Measurements from ENCODE around the gene RUNDC1.
"Not testable (repeated sequence)": the region's sequence is repeated elsewhere in the genome, so short reads cannot be mapped to it uniquely, and the experiment has no call there.

RUNDC1 gene

DNA sequence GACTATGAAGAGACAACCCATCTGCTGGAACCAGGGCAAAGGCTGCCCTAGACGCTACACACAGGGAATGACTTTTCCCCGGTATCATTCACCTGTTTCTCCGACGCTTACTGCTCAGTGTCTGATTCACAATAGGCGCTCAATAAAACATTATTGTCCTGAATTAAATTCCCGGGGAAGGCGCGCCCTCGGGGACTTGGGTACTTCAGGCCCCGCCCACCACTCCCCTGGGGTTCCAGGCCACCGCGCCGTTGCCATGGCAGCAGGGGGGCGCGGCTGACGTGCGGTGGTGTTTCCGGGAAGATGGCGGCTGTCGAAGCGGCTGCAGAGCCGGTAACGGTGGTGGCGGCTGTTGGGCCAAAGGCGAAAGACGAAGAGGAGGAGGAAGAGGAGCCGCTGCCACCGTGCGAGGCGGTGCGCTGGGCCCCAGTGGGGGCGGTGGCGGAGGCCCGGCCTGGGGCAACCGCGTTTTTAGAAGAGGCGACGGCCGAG is at the start of gene RUNDC1:
RUNDC1 (plus strand) TSS at position 292 of the 492 bp plus-strand sequence; CDS start at position 304, 12 bp downstream.
- peak; percentile 81 for DNase-seq

DNA sequence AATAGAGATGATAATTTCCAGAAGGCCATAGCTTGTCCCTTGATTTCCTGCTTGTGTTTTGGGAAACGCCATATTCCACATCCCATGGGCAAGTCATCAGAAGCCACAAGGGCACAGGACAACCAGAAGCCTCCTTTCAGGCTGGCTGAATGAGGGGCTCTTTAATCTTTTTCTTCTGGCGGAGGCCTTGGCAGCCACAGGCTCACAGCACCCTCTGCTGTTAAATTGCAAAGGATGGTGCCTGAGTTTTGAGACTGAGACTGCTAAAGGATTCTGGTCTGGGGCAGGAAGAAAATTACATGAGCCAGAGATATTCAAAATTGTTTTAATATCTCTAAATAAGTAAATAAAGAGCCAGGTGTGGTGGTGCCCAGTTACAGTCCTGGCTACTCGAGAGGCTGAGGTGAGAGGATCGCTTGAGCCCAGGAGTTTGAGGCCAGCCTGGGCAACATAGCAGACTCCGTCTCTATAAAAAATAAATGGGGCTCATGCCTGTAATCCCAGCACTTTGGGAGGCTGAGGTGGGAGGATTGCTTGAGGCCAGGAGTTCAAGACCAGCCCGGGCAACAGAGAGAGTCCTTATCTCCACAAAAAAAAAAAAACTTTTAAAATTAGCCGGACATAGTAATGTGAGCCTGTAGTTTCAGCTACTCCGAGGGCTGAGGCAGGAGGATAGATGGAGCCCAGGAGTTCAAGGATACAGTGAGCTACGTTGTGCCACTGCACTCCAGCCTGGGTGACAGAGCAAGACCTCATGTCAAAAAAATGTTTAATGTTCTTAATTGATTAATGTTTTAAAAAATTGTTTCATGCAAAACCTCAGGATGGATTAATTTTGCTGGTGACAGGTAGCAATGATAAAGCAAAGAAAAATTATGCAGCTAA is 42.4 kb upstream of the RUNDC1 start:
- peak; percentile 45 for DNase-seq

DNA sequence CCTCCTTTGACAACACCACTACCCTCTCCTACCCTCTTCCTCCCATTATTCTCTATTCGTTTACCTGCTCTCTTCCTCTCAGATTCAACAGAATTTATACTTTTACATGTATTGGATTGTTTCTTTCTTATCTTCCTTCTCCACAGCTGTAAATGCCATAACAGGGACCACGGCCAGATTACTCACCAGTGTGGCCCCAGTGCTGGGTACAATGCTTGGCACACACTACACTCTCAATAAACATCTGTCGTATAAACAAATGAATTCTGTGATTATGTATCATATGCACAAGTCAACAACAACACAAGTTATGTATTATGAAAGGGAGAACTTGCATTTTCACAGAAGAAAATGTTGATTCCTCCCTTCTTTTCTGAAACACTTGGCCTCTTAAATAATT is 36.2 kb upstream of the RUNDC1 start:
- DNase-seq: no peak

GRCh38 chr17:42946812-42947211 is 33.6 kb upstream of the RUNDC1 start:
- no peak for DNase-seq

- DNase-seq: no peak
These were observed 30.2 kb upstream of the RUNDC1 start for GRCh38 chr17:42950044-42950783.

- no peak for DNase-seq
These were observed 26.7 kb upstream of the RUNDC1 start for GRCh38 chr17:42953669-42954068.

- DNase-seq: peak; percentile 82
These were observed 16.0 kb upstream of the RUNDC1 start, which contains the start of gene AARSD1 for GRCh38 chr17:42964161-42964932. AARSD1 (minus strand) TSS chr17:42964454; CDS start chr17:42964440, 14 bp downstream.

DNA sequence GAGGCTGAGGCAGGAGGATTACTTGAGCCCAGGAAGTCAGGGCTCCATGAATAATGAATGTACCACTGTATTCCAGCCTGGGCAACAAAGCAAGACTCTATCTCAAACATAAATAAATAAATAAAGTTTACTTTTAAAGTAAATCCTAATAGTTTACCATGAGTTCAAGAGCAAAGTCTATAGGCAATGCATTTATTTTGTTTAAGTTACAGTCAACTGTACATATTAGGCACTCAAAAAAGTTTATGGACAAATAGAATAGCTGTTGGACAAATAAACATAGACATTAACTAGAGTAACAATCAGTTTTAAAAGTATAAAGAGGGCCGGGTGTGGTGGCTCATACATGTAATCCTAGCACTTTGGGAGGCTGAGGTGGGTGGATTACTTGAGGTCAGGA is 12.4 kb upstream of the RUNDC1 start:
- DNase-seq: no peak

- no peak for DNase-seq
These were observed 11.3 kb upstream of the RUNDC1 start for GRCh38 chr17:42969001-42969581.

- DNase-seq: no peak
These were observed 8.8 kb upstream of the RUNDC1 start for GRCh38 chr17:42971589-42971988.

GRCh38 chr17:42973323-42973722 is 7.0 kb upstream of the RUNDC1 start:
- DNase-seq: not testable (repeated sequence)

DNA sequence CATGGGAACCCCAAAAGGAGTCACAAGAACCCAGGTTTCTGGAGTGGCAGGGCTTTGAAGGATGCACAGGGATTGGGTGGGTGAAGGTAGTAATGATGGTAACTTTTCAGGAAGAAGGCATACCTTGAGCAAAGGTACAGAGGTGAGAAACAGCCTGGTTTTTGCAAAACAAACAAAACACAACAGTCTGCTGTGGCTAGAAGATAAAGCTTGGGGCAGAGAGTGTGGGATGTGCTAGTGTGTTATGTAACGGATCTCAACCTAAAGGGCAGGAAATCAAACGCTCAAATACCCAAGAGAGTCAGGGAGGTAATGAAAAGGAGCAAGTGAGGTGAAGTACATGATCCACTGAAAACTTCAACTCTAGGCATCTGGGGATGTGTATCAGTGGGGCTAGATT is 5.1 kb upstream of the RUNDC1 start:
- DNase-seq: no peak

DNA sequence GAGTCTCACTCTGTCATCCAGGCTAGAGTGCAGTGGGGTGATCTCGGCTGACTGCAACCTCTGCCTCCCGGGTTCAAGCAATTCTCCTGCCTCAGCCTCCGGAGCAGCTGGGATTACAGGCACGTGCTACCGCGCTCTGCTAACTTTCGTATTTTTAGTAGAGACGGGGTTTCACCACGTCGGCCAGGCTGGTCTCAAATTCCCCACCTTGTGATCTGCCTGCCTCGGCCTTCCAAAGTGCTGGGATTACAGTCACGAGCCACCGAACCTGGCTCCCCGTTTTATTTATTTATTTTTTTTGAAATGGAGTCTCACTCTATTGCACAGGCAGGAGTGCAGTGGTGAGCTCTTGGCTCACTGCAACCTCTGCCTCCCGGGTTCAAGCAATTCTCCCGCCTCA is 4.7 kb upstream of the RUNDC1 start:
- DNase-seq: not testable (repeated sequence)

GRCh38 chr17:42979511-42980273 is 673 bp upstream of the RUNDC1 start, which contains the start of gene PTGES3L:
PTGES3L (minus strand) TSS chr17:42980080; CDS start chr17:42980053, 27 bp downstream.
- DNase-seq: peak; percentile 67

DNA sequence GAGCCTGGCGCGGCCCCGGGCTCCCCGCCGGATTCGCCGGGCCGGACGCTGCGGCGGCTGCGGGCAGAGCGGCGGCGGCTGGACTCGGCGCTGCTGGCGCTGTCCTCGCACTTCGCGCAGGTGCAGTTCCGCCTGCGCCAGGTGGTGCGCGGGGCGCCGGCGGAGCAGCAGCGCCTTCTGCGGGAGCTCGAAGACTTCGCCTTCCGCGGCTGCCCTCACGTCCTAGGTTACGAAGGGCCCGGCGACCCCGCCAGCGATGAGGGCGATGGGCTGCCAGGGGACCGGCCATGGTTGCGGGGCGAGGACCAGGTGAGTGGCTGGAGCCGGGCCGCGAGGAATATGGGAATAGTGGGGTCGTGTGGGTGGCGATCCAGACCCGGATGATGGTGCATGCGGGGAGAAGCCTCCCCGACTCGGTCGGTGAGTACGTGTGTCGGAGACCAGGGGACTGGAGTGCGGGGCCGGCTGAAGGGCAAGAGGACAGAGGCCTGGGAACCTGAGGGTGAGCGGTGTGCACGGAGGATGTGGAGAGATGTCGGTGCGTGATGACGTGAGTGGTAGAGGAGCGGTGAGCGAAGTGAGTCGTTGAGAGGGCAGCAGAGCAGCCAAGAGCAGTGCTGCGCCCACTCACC is 517 bp downstream of the RUNDC1 start:
- peak; percentile 5 for DNase-seq

DNA sequence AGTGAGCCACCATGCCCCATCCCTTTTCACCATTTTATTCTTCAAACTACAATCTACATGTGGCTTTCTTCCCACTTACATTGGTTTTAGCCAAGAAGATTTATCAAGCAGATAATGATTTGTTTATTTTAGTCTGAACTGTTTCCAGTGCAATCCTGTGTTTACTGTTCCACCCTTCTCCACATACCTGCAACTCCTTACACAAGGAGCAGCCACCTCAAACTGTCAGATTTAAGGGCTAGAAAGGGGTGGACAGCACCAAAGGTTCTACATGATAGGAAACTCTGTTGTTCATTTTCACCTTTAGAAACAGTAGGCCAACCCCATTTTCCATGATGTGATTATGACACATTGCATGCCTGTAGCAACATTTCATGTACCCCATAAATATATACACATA is 1.9 kb downstream of the RUNDC1 start:
- no peak for DNase-seq

DNA sequence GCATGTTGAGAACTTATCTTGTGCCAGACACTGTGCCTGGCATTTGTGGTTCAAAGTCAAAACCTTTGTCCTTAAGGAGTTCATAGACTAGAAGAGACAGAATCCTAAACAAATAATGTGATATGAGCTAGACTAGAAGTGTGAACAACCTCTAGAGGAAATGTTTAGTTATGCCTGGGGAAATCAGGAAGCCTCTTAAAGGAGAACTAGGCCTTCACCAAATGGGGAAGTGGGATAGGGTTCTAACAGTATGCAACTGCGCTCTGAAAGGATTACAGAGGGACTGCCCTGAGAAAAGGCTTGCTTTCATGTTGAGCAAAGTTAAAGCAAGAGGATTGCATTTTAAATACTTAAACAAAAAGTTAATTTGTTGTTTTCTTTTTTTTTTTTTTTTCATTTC is 4.9 kb downstream of the RUNDC1 start:
- DNase-seq: no peak

GRCh38 chr17:42989141-42989540 is 8.8 kb downstream of the RUNDC1 start:
- DNase-seq: no peak

DNA sequence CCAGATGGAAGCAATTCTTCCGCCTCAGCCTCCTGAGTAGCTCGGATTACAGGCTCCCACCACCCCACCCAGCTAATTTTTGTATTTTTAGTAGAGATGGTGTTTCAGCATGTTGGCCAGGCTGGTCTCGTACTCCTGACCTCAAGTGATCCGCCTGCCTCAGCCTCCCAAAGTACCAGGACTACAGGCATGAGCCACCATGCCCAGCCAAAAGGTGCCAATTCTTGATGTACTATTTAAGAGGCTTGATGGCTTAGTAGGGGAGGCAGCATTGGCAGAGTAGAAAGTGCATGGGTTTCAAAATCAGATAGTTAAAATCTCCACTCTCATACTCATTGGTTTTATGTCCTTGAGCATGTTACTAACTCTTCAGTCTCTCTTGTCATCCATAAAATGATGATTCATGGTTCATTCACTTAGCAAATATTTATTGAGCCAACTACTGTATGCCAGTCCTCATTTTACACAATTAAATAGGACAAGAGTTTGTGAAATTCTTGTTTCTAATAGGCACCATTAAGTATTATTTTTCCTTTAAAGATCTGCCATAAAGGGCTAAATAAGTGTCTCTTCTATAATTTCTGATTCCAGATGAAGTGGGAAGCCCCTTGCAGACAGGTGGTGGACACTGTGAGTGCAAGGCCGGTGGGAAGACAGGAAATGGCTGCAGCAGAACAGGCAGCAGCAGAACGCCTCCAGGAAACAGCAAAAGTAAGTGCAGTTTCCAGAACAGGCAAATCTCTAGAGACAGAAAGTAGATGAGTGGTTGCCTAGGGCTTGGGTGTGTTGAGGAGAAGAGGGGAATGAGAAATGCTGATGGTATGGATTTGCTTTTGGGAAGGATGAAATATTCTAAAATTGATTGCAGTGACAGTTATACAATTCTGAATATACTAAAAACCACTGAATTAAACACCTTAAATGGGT is 9.6 kb downstream of the RUNDC1 start:
- DNase-seq: no peak

- DNase-seq: no peak
These were observed 11.1 kb downstream of the RUNDC1 start for GRCh38 chr17:42991471-42991870.
